ENCODE measurements around the gene NKAIN4. TPM values are rescaled to one million over a fixed set of nuclear protein-coding genes. Genes with fewer than 3 reads are reported as not detected.
A peak's percentile ranks its signal among the peaks of the same experiment; 100 is the strongest.

Gene NKAIN4
- total and polyA plus RNA-seq, 12 donors = 0.04 TPM; not detected in 11

- Histone ChIP-seq H3K27ac (no peak overlapping the region), H3K36me3 (peaks cover 0 to 98% (median 37%) of the 10 kb centered on the region in 9 donors), H3K27me3 (no peaks in the 10 kb centered on the region), H3K9me3 (no peaks in the 10 kb centered on the region), H3K4me3 (no peak overlapping the region), H3K4me1 (peaks cover 10 to 70% (median 46%) of the 10 kb centered on the region in 9 donors)
- ATAC-seq (no peak), DNase-seq (no peak)
- intact Hi-C loops (cut with DNase I) = no loop called here
- WGBS, 2 donors = 76 to 77% methylated on average over 11 of the region's 11 CpGs
- TF ChIP-seq, protein P1, sequence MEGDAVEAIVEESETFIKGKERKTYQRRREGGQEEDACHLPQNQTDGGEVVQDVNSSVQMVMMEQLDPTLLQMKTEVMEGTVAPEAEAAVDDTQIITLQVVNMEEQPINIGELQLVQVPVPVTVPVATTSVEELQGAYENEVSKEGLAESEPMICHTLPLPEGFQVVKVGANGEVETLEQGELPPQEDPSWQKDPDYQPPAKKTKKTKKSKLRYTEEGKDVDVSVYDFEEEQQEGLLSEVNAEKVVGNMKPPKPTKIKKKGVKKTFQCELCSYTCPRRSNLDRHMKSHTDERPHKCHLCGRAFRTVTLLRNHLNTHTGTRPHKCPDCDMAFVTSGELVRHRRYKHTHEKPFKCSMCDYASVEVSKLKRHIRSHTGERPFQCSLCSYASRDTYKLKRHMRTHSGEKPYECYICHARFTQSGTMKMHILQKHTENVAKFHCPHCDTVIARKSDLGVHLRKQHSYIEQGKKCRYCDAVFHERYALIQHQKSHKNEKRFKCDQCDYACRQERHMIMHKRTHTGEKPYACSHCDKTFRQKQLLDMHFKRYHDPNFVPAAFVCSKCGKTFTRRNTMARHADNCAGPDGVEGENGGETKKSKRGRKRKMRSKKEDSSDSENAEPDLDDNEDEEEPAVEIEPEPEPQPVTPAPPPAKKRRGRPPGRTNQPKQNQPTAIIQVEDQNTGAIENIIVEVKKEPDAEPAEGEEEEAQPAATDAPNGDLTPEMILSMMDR (IDR thresholded peaks at IDR 0.05) = no peak
Measured at GRCh38 chr20:63210011-63210605, 44.2 kb downstream of the NKAIN4 start.

GRCh38 chr20:63208346-63208909 lies 45.8 kb downstream of the NKAIN4 start:
- TF ChIP-seq, protein P1 (IDR thresholded peaks at IDR 0.05) = no peak
- WGBS, 2 donors = 72 to 82% methylated on average over 6 of the region's 6 CpGs
- Histone ChIP-seq H3K4me3 (no peak overlapping the region), H3K27me3 (no peaks in the 10 kb centered on the region), H3K4me1 (peaks cover 3 to 56% (median 29%) of the 10 kb centered on the region in 9 donors), H3K27ac (peak overlapping the region in 1 of 10 donors; percentile 62), H3K36me3 (peaks cover 0 to 100% (median 48%) of the 10 kb centered on the region in 9 donors), H3K9me3 (no peaks in the 10 kb centered on the region)
- no peak for DNase-seq
- intact Hi-C loops (cut with DNase I) = no loop called here
- peak in 3 of 8 donors; percentile 20 to 42 (median 27) for ATAC-seq

DNA sequence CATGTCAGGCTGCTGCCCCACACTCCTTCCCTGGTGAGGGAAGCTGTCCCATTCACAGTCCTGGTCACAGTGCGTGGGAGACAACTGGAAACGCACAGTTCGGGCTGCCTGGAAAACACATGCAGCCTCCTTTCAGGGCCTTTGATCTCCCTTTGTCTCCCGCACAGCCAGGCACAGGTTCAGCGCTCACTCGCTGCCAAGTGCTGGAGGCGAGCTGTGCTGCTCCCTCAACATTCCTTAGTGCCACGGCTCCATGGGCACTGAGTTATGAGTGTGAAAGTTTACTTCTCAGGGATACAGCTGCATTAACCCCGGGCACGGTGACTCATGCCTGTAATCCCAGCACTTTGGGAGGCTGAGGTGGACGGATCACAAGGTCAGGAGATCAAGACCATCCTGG lies 47.4 kb downstream of the NKAIN4 start:
- intact Hi-C loops (cut with DNase I) = no loop called here

GRCh38 chr20:63205896-63206295 lies 48.4 kb downstream of the NKAIN4 start:
- no peaks in the 10 kb centered on the region for H3K27me3 ChIP-seq
- TF ChIP-seq, protein P1 (IDR thresholded peaks at IDR 0.05) = no peak
- intact Hi-C loops (cut with DNase I) = no loop called here
- no peak for ATAC-seq
- H3K4me3 ChIP-seq = no peak overlapping the region
- no peak overlapping the region for H3K27ac ChIP-seq
- no peaks in the 10 kb centered on the region for H3K9me3 ChIP-seq
- H3K36me3 ChIP-seq = peaks cover 3 to 100% (median 48%) of the 10 kb centered on the region in 9 donors
- DNase-seq = no peak
- peaks cover 0 to 35% (median 7%) of the 10 kb centered on the region in 9 donors for H3K4me1 ChIP-seq
- WGBS, 2 donors = 78 to 79% methylated on average over 10 of the region's 10 CpGs

More for the DNA sequence above, 47.4 kb downstream of the NKAIN4 start:
- H3K36me3 ChIP-seq = peaks cover 3 to 100% (median 52%) of the 10 kb centered on the region in 9 donors
- H3K27ac ChIP-seq = no peak overlapping the region
- no peak for DNase-seq
- 75 to 88% methylated on average over 11 of the region's 11 CpGs for WGBS, 2 donors
- H3K9me3 ChIP-seq = no peaks in the 10 kb centered on the region
- TF ChIP-seq, protein P1 (IDR thresholded peaks at IDR 0.05) = no peak
- H3K4me3 ChIP-seq = no peak overlapping the region
- peaks cover 0 to 40% (median 14%) of the 10 kb centered on the region in 9 donors for H3K4me1 ChIP-seq
- no peaks in the 10 kb centered on the region for H3K27me3 ChIP-seq
- ATAC-seq = peak in 2 of 8 donors; percentile 33 to 55

Measured in heart right ventricle (tissue), 16 donors.